Natural killer cell treated with Interleukin-12 subunit alpha and Interleukin-12 subunit beta and Interleukin-15 and Interleukin-18, amount 100 ng/mL, for 72 hours (primary cell): ENCODE data around the gene CTSV. TPM values are rescaled to one million over a fixed set of nuclear protein-coding genes. Genes with fewer than 3 reads are reported as not detected.

ENCODE experiments used
- total RNA-seq, 2 donors: library from RNA; stranded (reverse); gene quantifications; one replicate each; pipeline ENCODE4 v1.2.3, GENCODE V29; 2022

CTSV gene
- total RNA-seq, 2 donors from 2014 or later: 0.47 TPM; not detected in 1

Other genes starting within 250 kb of the CTSV start
- 1 to 10 TPM; 4.5 to 8.6 TPM for gene ZNF782, start 184.6 kb downstream of the CTSV start, total RNA-seq
- not detected for gene NUTM2G, start 110.3 kb downstream of the CTSV start, total RNA-seq